Ramos (cell line): Measurements from ENCODE around the gene DUSP7.

Experiments
- in situ Hi-C: fragments of 300-500 bp; cut with MboI; formaldehyde crosslinking; loops from one replicate; pipeline ENCODE4 v1.14.3; 2022; ENCODE audit warnings: low sequenced_read_pairs; ENCODE audit not compliant: unreplicated experiment

The DUSP7 gene

DNA sequence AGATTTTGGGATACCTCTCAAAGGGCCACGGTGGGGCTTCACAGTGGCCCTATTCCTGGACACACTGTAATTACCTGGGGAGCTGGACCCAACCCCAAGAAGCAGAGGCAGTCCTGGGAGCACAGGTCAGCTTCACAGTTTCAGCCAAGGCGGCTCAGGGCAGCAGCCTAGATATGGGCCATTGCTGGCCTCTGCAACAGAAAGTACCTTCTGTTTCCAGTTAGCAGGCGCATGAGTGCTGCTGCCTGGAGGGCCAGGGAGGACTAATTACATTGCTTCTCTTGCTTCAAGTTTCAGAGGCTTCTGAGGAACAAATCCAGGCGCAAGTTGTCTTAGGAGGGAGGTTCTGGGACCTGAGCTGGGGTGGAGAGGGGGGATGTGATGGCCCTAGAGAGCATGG lies 13.5 kb upstream of the DUSP7 start:
- in situ Hi-C loops, result no loop called here

- in situ Hi-C loops, result no loop called here
These were observed 12.8 kb upstream of the DUSP7 start for GRCh38 chr3:52069135-52069534.

DNA sequence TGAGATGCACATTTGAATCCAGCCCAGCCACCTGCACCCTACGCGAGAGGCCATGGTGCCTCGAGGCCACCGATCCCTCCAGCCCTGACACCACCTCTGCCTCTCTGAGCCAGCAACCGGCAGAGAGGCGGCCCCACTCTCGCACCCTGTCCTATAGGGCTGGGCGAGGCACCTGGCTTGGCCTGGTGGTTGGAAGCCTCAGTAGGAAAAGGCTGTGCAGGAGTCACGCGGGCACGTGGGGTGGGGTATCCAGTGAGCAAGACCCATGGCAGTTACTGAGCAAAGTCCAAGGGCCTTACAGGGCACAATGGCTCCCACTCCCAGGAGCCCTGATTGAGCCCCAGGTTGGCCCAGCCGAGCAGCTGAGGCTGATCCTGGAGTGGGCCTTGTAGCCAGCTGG lies 12.4 kb upstream of the DUSP7 start:
- in situ Hi-C loops, result no loop called here

GRCh38 chr3:52068055-52068571 lies 11.7 kb upstream of the DUSP7 start:
- in situ Hi-C loops, result no loop called here

GRCh38 chr3:52067526-52067925 lies 11.2 kb upstream of the DUSP7 start:
- in situ Hi-C loops, result no loop called here

- in situ Hi-C loops, result no loop called here
These were observed 10.7 kb upstream of the DUSP7 start for GRCh38 chr3:52067046-52067445.

DNA sequence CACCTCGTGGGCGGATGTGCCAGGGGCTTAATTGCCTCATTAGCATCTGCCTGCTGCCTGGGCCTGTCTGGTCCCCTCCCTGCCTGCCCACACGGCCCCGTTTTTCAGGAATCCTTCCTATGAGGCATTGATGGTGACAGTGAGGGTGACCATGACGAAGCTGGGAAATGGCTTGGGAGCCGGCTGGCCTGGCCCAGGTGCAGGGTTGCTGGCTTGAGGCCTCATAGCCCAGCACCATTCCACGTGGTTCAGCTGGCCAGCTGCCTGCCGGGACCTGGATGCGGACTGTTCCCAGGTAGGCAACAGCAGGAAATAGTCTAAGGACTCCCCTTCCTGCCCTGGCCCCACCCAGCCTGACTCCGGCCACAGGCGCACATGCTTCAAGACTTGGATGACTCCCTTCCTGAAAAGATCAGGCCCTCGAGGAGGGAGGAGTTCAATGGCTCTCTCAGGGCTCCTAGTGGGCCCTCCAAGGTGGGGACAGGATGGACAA lies 8.9 kb upstream of the DUSP7 start:
- in situ Hi-C loops, result no loop called here

DNA sequence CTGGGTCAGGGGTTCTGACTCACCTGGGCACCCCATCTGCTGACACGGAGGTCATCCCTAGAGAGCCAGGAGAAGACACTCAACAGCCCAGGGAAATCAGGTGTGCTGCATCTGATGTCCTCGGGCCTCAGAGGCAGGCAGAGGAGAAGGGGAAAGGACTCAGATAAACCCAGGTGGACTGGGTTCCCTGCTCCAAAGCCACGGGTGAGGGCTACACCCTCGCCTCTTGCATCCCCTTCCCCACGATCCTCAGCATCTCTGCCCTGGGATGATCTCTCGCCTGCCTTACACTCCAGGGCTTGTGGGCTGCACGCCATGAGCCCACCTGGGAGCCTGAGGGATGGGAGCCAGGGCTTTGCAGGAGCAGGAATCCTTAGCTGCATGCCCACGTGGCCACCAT lies 8.2 kb upstream of the DUSP7 start:
- in situ Hi-C loops, result no loop called here

DNA sequence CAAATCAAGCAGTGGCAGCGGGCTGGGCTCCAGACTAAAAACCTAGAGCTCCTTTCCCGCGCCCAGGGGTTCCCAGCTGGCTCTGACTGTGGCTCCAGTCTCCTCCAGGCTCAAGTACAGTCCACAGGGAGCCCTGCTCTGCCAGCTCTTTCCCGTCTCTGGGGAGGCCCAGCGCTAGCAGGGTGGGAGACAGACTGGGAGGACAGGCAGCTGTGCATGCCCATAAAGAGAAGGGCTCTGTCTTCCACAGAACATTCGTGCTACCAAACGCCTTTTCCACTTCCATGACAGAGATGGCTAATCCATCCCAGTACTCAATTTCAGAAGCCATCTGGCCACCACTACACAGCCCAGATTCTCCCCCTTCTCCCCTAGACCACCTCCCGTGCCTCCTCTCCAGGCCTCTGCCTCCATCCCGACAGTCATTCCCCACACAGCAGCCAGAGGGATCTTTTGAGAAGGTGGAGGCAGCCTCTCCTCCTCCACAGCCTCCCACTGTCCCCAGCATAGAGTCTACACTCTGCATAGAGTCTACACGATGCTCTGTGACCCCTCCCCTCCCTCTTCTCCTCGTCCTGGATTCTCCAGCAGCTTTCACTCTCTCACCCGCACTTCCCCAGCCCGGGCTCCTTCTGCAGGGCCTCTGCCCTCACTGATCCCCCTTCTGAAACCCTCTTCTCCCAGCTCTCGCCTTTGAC lies 6.8 kb upstream of the DUSP7 start:
- in situ Hi-C loops, result no loop called here

GRCh38 chr3:52062505-52062904 lies 6.1 kb upstream of the DUSP7 start:
- in situ Hi-C loops, result no loop called here

DNA sequence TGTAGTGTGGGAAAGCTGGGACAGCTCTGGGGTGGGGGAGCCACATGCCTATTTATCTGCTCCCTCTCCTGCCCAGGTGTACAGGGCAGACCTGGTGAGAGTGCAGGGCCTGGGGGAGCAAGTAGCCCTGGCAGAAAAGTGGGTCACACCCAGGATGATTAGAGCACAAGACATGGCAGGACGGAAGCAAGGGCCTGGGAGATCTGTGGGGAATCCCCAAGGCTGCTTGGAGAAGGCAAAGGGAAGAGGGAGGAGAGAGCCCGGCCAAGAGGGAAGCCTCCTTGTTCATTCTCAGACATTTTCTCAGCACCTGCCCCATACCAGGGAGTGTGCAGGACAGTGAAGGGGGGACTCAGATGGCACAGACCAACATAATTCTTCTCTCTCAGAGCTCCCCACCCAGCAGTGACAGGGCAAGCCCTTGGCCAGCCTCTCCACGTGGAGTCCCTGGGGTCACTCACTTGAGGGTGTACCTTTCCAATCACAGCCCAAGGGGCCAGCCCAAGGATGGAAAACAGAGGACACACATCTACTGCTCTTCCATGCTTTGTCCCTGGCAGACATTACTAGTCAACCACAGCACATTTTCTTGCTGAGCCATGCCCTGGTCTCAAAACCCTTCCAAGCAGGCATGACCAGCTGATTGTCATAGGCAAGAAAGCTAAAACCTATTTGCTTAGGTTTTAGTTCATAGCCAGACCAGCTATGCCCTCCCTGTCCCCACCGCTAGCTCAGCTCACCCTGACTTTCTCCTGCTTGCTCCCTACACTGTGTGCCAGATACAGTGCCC lies 4.9 kb upstream of the DUSP7 start:
- in situ Hi-C loops, result no loop called here

- in situ Hi-C loops, result no loop called here
These were observed 3.4 kb upstream of the DUSP7 start for GRCh38 chr3:52059781-52060180.

DNA sequence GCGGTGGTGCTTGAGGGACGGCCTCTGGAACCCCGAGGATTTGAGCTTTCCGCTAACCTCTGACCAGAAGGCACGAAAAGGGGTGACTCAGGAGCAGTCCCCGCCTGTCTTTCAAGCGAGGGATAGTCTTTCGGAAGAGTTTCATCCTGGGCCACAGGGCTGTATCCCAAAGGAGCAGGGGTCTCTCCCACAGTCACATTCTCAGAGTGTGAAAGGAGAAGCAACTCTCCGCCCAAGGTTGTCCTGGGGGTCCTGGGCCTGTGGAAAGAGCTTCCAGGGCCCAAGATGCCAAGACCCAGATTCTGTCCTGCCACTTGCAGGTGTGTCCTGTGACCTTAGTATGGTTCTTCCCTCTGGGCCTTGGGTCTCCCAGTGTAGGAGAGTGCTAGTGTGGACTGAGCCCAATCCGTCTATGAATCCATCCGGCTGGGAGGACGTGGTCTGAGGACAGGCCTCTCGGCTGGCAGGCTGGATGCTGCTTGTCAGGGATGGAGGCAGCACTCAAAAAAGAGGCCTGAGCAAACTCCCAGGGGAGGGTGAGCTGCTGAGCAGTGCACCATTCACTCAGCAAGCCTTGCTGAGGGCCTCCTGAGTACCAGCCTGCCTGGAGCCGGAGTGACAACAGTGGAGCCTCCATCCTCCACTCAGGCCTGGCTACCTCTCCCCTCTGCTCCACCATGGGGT lies 1.6 kb upstream of the DUSP7 start:
- in situ Hi-C loops, result no loop called here

DNA sequence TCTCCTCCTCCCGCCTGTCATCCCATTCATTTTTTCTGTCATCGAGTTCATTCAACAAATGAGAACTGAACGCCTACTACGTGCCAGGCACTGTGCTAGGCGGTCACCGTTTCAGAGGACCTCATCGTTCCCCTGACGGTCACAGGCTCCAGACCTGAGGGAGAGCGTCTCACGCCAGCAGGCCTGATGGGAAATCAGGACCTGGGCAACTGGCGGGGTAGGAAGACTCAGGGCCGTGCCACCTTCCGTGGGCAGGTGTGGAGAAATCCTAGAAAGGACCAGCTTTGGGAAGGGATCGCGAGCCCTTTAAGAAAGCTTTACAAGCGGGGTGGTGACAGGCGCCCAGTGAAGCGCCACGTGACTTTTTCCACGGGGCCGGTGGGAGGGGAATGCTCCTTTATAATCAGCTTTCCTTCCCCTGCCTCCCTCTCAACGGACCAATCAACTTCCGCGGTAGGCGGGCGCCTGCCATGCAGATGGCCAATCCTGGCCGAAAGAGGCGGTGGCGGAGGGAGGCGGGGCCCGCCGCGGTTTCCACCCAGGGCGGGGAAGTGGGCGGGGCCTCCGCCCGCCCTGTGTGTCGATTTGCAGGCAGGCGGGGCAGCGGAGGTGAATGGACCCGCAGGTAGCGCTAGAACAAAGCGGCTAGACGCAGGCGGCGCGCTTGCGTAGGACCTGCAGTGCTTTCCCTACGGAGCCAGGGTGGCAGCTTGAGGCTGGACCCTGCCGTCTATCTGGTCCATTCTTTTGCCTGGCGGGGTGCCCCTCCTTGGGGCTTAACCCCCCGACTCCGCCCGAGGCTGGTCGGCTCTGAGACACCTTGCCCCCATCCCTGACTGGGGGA lies 819 bp upstream of the DUSP7 start:
- in situ Hi-C loops, result no loop called here

DNA sequence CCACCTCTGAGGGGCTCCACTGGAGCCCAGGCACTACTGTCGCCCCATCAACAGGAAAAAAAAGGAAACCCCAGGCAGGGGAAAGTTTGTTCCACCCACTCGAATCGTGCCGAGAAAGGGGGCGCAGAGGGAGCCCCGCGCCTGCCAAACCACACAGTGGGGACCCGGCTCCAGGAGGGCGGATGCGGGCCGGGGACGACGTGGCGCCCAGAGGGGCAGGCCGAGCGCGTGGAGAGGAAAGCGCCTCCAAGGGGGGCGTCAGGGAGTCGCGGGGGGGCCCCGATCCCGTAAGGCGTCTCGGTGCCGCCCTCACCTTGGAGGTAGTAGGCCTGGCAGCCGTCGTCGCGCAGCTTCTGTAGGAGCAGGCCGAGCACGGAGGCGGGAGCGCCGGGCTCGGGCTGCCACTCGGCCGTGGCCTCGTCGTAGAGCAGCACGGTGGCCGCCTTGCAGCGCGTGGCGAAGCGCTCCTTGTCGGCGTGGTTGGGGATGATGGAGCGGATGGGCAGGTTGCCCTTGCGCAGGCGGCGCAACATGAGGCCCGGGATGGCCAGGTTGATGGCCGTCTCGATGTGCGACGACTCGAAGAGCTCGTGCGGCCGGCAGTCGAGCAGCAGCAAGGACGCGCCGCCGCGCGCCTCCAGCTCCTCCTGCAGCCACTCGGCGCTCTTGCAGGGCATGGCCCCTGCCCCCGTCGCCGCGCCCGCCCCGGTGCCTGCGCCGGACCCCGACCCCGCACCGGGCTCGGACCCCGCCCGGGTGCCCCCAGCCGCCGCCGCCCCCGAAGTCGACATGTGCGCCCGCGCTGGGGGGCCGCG lies 627 bp downstream of the DUSP7 start:
- in situ Hi-C loops, result no loop called here

DNA sequence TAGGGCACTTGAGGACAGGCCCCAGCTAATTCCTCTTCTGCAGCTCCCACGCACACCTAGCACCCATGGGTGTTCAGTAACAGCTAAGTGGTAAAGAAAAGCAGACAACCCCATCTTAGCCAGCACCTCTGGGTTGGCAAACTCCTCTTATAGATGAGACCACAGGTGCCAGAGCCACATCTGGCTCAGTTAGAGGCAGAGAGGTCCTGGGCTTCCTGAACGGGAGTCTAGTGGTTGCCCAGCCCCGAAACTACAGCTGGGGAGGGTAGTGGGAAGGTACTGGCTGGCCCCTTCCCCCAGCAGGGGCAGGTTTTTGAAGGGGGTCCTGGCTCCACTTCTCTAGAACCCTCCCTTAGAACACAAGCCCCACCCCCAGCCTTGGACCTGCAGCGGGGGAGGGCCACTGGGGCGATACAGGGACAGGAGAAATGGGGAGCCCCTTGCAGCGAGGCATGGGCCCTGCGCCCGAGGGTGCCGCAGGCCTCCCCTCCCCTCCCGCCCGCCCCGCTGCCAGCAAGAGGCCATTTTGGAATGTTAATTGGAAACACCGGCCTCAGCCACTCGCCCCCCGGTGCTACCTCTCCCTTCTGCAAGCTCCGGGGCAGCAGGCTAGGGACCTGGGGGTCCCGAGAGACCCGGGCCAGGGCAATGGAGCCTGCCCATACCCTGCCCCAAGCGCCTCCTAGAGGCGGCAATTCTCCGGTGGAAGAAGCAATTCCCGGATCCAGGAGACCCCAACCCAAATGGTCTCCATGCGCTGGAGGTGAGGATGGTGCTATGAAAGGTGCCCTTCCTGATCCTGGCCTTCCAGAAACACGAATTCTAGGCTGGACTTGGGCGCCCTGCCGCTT lies 1.5 kb downstream of the DUSP7 start:
- in situ Hi-C loops, result no loop called here

- in situ Hi-C loops, result no loop called here
These were observed 2.8 kb downstream of the DUSP7 start for GRCh38 chr3:52053307-52054304.
